Epithelial cell of prostate (primary cell): ENCODE data around the gene ZBTB38.

Experiments used
- DNase-seq: peaks from one replicate; pipeline ENCODE4 v3.0.0-alpha.2; 2011; ENCODE audit warnings: low read depth, low spot score
- H3K27ac ChIP-seq: fragments of 450-650 bp; 2 replicates; pipeline ENCODE4 v1.5.1; 2017; ENCODE audit warnings: mild to moderate bottlenecking

Gene ZBTB38

GRCh38 chr3:141337991-141338390 is 30.3 kb upstream of the ZBTB38 start:
- peak overlapping the region; percentile 87 for H3K27ac ChIP-seq
- DNase-seq = no peak

DNA sequence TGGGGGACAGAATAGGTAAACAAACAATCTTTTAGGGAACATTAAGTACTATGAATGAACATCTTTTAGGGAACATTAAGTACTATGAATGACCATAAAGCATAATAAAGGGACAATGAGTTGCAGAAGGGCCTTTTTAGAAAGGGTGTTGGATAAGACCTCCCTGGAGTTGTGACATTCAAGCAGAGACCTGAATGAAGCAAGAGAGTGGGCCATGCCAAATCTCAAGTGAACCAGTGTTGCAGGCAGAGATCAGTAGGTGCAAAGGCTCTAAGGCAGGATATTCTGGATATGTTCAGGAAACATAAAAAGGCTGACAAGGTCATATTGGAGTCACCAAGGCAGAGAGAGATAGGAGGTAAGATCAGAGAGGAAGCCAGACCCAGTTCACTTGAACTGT is 29.4 kb upstream of the ZBTB38 start:
- DNase-seq = no peak
- no peak overlapping the region for H3K27ac ChIP-seq

GRCh38 chr3:141341536-141341935 is 26.8 kb upstream of the ZBTB38 start:
- no peak overlapping the region for H3K27ac ChIP-seq
- DNase-seq = no peak

GRCh38 chr3:141342386-141342785 is 25.9 kb upstream of the ZBTB38 start:
- H3K27ac ChIP-seq = no peak overlapping the region
- no peak for DNase-seq

DNA sequence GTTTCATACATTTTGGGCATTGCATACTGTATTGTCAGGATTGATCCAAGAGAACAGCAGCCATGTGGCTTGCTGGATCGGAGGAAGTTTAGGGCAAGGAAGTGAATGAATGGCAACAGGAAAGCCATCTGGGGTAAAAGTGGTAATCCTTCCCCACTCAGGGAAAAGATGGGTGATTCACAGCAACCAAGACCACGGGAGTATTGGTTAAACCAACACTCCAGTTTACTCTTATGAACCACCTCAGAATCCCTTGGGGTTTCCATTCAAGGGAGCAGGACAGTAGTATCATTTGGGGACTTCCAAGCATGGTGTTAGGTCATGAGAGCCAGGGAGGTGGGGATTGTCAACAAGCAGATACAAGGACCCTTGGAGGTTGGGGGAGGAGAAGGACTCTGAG is 25.2 kb upstream of the ZBTB38 start:
- no peak for DNase-seq
- no peak overlapping the region for H3K27ac ChIP-seq

DNA sequence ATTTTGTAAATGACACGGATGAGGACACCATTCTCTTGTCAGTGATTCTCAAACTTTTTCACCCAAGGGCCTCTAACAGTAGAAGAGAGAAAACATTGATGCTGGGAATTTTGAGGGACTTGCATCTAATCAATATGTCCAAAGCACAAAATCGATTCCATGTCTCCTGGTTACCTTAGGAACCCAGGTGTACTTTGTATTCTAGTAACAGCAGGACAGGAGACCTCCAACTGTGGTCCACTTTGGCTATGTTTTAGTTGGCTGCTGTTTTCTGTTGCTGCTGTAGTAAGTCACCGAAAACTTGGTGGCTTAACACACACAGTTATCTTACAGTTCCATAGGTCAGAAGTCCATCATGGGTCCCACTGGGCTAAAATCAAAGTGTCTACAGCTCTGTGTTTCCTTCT is 24.4 kb upstream of the ZBTB38 start:
- no peak overlapping the region for H3K27ac ChIP-seq
- DNase-seq = no peak

GRCh38 chr3:141345528-141345927 is 22.8 kb upstream of the ZBTB38 start:
- no peak for DNase-seq
- H3K27ac ChIP-seq = no peak overlapping the region

DNA sequence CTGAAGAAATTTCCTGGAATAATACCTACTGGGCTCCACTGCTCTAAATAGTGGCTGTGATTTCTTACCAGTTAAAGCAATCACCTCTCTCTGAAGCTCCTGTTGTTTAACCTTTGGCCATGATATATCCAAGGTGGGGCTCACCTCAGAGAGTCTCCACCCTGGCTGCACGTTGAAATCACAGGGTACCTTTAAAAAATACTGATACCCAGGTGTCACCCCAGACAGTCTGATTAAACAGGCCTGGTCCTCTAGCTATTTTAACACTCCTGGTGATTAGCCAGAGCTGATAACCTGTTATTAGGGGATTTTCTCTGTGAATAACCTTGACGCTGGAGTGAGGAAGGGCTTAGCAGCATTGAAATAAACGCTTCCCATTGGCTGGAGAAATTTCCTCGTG is 22.3 kb upstream of the ZBTB38 start:
- no peak overlapping the region for H3K27ac ChIP-seq
- DNase-seq = no peak

- no peak overlapping the region for H3K27ac ChIP-seq
- DNase-seq = no peak
Measured at GRCh38 chr3:141346418-141346817, 21.9 kb upstream of the ZBTB38 start.

- H3K27ac ChIP-seq = no peak overlapping the region
Measured at GRCh38 chr3:141346839-141347238, 21.5 kb upstream of the ZBTB38 start.

GRCh38 chr3:141348837-141349236 is 19.5 kb upstream of the ZBTB38 start:
- H3K27ac ChIP-seq = no peak overlapping the region
- DNase-seq = no peak

More at GRCh38 chr3:141346839-141347238, 21.5 kb upstream of the ZBTB38 start:
- DNase-seq = no peak

GRCh38 chr3:141349711-141350110 is 18.6 kb upstream of the ZBTB38 start:
- no peak for DNase-seq
- no peak overlapping the region for H3K27ac ChIP-seq

DNA sequence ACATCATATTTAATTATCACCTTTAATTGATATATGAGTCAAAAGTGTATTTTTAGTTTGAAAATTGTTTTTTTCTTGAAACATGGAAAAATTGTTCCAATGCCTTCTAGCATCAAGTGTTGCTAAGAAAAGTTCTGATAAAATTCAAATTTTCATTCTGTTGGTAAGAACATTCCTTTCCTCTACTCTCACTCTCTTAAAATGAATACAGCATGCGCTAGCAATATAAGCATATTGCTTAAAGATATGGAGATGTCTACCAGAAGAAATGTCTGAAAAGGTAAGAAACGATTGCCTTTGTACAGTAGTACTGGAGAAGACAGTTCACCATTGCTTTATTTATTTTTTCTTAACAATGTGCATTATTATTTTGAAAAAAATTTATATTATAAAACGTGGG is 17.6 kb upstream of the ZBTB38 start:
- H3K27ac ChIP-seq = no peak overlapping the region
- no peak for DNase-seq

DNA sequence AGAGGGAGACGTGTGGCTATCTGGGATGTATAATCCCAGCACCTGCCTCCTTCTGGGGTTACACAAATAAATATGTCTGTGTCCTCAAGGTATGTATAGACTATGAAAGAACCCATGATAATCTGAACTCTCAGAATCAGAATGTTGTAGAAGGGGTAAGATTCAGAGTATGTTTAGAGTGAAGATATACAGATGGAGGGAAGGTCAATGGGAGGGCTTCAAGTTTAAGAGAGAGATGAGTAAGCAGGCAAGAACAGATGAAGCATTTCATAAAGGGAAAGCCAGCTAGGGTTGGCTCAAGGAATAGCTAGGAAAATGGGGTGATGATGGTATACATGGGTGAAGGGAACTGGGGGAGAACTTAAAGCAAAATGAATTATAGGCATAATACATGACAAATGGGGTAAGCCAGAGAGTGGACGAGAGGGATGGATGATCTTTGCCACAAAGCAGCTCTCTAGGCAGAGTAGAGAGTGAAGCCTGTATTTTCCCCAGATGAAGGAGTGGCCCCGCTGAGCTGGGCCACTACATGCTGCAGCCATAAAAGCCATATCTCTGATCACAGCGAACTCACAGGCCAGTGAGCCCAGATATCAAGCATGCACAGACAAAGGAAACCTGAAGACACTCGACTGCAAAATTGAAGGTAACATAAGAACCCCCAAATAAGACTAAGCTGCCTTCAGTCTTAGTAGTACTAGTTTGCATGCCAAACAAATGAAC is 15.9 kb upstream of the ZBTB38 start:
- H3K27ac ChIP-seq = no peak overlapping the region
- no peak for DNase-seq

GRCh38 chr3:141353652-141354495 is 14.4 kb upstream of the ZBTB38 start:
- H3K27ac ChIP-seq = peak overlapping the region; percentile 22

GRCh38 chr3:141354517-141354916 is 13.8 kb upstream of the ZBTB38 start:
- H3K27ac ChIP-seq = peak overlapping the region; percentile 22
- DNase-seq = no peak

More at GRCh38 chr3:141353652-141354495, 14.4 kb upstream of the ZBTB38 start:
- DNase-seq = peak; percentile 67

DNA sequence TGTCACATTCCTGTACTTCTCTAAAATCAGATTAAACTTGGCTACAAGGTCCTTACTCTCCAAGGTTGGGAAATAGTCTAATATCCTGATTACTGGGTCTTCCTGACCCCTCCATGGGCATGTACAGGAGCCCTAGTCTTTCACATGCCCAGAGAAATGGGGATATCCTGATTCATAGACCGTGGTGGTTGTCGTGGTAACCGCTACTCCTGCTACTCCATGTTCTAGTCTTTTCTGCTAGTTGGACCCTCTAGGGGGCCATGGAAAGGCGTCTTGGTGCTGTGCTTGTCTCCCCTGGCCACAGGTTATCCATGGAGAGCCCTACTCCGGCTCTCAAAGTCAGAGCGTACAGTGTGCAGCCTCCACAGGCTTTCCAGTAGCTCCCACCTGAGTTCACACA is 13.1 kb upstream of the ZBTB38 start:
- H3K27ac ChIP-seq = no peak overlapping the region
- DNase-seq = no peak

DNA sequence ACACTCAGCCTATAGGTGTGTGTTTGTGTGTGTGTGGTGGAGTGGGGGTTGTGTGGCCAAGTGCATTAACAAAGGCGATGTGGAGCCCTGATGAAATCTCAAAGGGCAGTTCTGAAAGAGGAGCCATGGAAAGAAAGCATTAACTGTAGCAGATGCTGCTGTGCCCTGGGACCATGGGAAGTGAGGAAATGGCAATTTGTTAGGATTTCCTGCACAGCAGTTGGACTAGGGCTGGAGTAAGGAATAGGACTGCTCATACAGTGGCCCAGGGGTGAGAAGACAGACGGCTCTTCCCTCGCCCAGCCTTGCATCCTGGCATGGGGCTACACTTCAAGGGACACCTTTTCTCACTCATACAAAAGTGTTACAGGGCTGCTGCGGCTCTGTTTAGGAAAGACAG is 12.3 kb upstream of the ZBTB38 start:
- H3K27ac ChIP-seq = no peak overlapping the region
- DNase-seq = no peak

- peak; percentile 31 for DNase-seq
- peak overlapping the region; percentile 47 for H3K27ac ChIP-seq
Measured at GRCh38 chr3:141360888-141361598, 7.3 kb upstream of the ZBTB38 start.

- no peak for DNase-seq
- no peak overlapping the region for H3K27ac ChIP-seq
Measured at GRCh38 chr3:141362736-141363135, 5.6 kb upstream of the ZBTB38 start.

DNA sequence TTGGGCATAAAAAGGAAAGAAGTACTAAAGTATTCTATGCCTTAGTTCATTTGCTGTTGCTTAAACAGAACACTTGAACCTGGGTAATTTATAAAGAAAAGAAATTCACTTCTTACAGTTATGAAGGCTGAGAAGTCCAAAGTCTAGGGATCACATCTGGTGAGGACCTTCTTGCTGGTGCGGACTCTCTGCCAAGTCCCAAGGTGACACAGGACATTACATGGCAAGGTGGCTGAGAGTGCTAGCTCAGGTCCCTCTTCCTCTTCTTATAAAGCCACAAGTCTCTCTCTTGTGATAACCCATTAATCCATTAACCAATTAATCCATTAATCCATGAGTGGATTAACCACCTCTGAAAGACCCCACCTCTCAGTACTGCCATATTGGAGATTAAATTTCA is 3.1 kb upstream of the ZBTB38 start:
- H3K27ac ChIP-seq = peak overlapping the region; percentile 100

More for the DNA sequence above, 3.1 kb upstream of the ZBTB38 start:
- DNase-seq = no peak
